MV-4-11 (cell line): ENCODE data around the gene LRSAM1.

Source experiments
- DNase-seq: peaks from one replicate; lab custom pipeline; 2025; lab: John Stamatoyannopoulos, UW

The LRSAM1 gene

GRCh38 chr9:127450830-127451607 lies at the start of gene LRSAM1, which contains the start of gene RPL12:
TSS of gene LRSAM1 (plus strand) at chr9:127451510. CDS start at chr9:127454528, 3,018 bp downstream.
TSS of gene RPL12 (minus strand) at chr9:127451406. CDS start at chr9:127451317, 89 bp downstream.
- peak; percentile 90 for DNase-seq

- no peak for DNase-seq
Measured at GRCh38 chr9:127402401-127403090, 48.8 kb upstream of the LRSAM1 start.

GRCh38 chr9:127403507-127404192 lies 47.7 kb upstream of the LRSAM1 start:
- no peak for DNase-seq

GRCh38 chr9:127404631-127405030 lies 46.7 kb upstream of the LRSAM1 start:
- no peak for DNase-seq

GRCh38 chr9:127405344-127406125 lies 45.8 kb upstream of the LRSAM1 start:
- no peak for DNase-seq

GRCh38 chr9:127406799-127407491 lies 44.4 kb upstream of the LRSAM1 start:
- no peak for DNase-seq

- DNase-seq = no peak
Measured at GRCh38 chr9:127407492-127407843, 43.8 kb upstream of the LRSAM1 start.

GRCh38 chr9:127411122-127411521 lies 40.2 kb upstream of the LRSAM1 start:
- DNase-seq = peak; percentile 63

GRCh38 chr9:127415141-127415540 lies 36.2 kb upstream of the LRSAM1 start:
- no peak for DNase-seq

- no peak for DNase-seq
Measured at GRCh38 chr9:127415657-127416056, 35.7 kb upstream of the LRSAM1 start.

GRCh38 chr9:127417131-127418036 lies 33.9 kb upstream of the LRSAM1 start:
- no peak for DNase-seq

GRCh38 chr9:127418037-127418471 lies 33.3 kb upstream of the LRSAM1 start:
- peak; percentile 21 for DNase-seq

GRCh38 chr9:127419348-127419747 lies 32.0 kb upstream of the LRSAM1 start:
- DNase-seq = no peak

- no peak for DNase-seq
Measured at GRCh38 chr9:127421057-127421456, 30.3 kb upstream of the LRSAM1 start.

- peak; percentile 15 for DNase-seq
Measured at GRCh38 chr9:127422133-127422782, 29.1 kb upstream of the LRSAM1 start.

GRCh38 chr9:127422787-127423186 lies 28.5 kb upstream of the LRSAM1 start:
- no peak for DNase-seq

- no peak for DNase-seq
Measured at GRCh38 chr9:127423476-127423933, 27.8 kb upstream of the LRSAM1 start.

GRCh38 chr9:127423934-127424675 lies 27.2 kb upstream of the LRSAM1 start, which contains the start of gene ZNF79:
TSS of gene ZNF79 (plus strand) at chr9:127424382. CDS start at chr9:127424788, 406 bp downstream.
- peak; percentile 85 for DNase-seq

GRCh38 chr9:127424676-127424999 lies 26.7 kb upstream of the LRSAM1 start:
- no peak for DNase-seq
